Measurements from ENCODE around the gene RGS6. TPM values are rescaled to one million over a fixed set of nuclear protein-coding genes. Genes with fewer than 3 reads are reported as not detected.

RGS6 gene
- total RNA-seq, 1 experiment from 2014 or later: not detected

DNA sequence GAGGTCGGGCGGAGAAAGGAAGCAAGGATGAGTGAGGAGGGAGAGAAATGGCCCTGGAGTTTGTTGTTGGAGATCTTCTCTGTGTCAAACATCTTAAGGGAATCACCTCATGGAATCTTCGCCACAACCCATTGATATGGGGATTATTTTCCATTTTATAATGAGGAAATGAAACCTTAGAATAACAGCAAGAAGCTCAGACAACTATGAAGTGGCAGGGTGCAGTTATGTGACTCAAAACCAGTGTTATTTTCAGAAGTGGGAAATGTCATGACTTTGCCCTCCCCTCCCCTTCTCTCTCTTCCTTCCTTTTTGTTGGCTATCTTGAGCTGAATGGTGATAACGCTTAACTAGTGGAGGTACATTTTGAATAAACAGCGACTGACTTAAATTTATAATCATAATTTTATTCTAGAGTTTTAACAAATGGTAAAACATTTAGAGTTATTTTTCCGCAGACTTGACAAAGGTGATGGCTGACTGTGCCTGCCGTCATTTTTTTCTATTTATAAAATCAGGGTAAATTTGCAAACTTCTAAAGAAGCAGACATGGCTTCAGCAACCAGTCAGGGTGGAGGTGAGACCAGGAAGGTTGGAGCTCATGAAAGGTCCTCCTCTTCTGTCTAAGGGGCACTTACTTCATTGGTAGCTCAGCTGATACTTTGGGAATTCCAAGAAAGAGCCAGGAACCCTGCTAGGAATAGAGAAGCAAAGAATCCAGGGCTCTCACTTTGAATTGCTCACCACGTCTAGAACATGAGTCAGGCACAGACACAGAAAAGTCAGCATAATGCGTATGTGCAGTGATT is 232.4 kb downstream of the RGS6 start:
- no TSS peak for BruUV-seq (replicated peaks)
- Mint-ChIP-seq H3K27ac (ENCODE audit: unreplicated experiment) (no peak overlapping the region), H3K4me3 (ENCODE audit: low read depth, unreplicated experiment) (no peak overlapping the region), H3K4me1 (ENCODE audit: low read depth, unreplicated experiment) (no peaks in the 10 kb centered on the region), H3K36me3 (ENCODE audit: insufficient read depth, unreplicated experiment) (no peaks in the 10 kb centered on the region), H3K9me3 (ENCODE audit: low read depth, unreplicated experiment) (no peaks in the 10 kb centered on the region), H3K27me3 (ENCODE audit: unreplicated experiment) (peaks cover 17% of the 10 kb centered on the region)
- TF ChIP-seq, protein P1, sequence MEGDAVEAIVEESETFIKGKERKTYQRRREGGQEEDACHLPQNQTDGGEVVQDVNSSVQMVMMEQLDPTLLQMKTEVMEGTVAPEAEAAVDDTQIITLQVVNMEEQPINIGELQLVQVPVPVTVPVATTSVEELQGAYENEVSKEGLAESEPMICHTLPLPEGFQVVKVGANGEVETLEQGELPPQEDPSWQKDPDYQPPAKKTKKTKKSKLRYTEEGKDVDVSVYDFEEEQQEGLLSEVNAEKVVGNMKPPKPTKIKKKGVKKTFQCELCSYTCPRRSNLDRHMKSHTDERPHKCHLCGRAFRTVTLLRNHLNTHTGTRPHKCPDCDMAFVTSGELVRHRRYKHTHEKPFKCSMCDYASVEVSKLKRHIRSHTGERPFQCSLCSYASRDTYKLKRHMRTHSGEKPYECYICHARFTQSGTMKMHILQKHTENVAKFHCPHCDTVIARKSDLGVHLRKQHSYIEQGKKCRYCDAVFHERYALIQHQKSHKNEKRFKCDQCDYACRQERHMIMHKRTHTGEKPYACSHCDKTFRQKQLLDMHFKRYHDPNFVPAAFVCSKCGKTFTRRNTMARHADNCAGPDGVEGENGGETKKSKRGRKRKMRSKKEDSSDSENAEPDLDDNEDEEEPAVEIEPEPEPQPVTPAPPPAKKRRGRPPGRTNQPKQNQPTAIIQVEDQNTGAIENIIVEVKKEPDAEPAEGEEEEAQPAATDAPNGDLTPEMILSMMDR (IDR thresholded peaks at IDR 0.05; ENCODE audit: unreplicated experiment): no peak
- intact Hi-C loops (cut with micrococcal nuclease; ENCODE audit: unreplicated experiment): no loop called here
- CTCF ChIA-PET: no interaction called here
- DNase-seq: no peak

DNA sequence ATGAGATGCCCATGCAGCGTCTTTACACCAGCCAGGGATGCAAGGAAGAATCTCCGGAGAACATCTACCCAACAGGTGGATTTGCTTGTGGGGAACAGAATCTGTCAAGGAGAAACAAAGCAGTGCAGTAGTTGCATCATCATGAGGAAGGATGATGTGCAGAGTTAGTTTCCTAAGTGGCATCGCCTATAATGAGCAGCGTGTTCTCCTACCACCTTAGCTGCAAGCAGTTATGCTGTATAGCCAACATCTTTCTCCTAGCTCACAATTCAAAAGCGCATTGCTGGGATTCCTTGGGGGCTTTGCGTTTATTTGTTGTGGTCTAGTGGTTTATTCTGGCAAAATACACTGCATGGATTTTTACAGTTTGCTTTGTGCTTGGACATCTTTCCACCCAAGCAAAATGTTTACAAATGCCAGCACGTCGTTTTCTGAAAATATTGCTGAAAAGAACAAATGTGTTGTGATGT is 233.0 kb downstream of the RGS6 start:
- CTCF ChIA-PET: no interaction called here
- Mint-ChIP-seq H3K27me3 (ENCODE audit: unreplicated experiment) (peaks cover 19% of the 10 kb centered on the region), H3K27ac (ENCODE audit: unreplicated experiment) (no peak overlapping the region), H3K4me1 (ENCODE audit: low read depth, unreplicated experiment) (no peaks in the 10 kb centered on the region), H3K36me3 (ENCODE audit: insufficient read depth, unreplicated experiment) (no peaks in the 10 kb centered on the region), H3K9me3 (ENCODE audit: low read depth, unreplicated experiment) (no peaks in the 10 kb centered on the region), H3K4me3 (ENCODE audit: low read depth, unreplicated experiment) (no peak overlapping the region)
- no TSS peak for BruUV-seq (replicated peaks)
- no peak for DNase-seq
- TF ChIP-seq, protein P1 (IDR thresholded peaks at IDR 0.05; ENCODE audit: unreplicated experiment): no peak
- intact Hi-C loops (cut with micrococcal nuclease; ENCODE audit: unreplicated experiment): no loop called here

DNA sequence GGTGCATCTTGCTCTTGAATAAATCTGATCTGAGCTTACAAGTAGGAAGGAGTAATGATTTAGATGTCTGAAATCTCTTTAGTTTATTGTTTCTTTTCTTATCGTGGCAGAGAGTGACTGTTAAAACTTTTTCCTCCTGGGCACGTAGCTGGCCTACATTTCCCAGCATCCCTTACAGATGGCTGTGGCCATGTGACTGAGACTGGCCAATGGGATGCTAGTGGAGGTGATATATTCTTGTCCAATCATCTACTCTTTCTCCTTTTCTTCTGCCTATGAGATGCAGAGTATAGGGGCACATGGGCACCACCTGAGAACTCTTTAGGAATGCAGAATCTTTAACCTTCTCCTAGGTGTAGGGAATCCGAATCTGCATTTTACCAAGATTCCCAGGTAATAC is 237.3 kb downstream of the RGS6 start:
- Mint-ChIP-seq H3K4me1 (ENCODE audit: low read depth, unreplicated experiment) (no peaks in the 10 kb centered on the region), H3K27me3 (ENCODE audit: unreplicated experiment) (peaks cover 20% of the 10 kb centered on the region), H3K36me3 (ENCODE audit: insufficient read depth, unreplicated experiment) (no peaks in the 10 kb centered on the region), H3K27ac (ENCODE audit: unreplicated experiment) (no peak overlapping the region), H3K4me3 (ENCODE audit: low read depth, unreplicated experiment) (no peak overlapping the region), H3K9me3 (ENCODE audit: low read depth, unreplicated experiment) (no peaks in the 10 kb centered on the region)
- peak; percentile 4 for DNase-seq
- TF ChIP-seq, protein P1 (IDR thresholded peaks at IDR 0.05; ENCODE audit: unreplicated experiment): no peak
- BruUV-seq (replicated peaks): no TSS peak
- intact Hi-C loops (cut with micrococcal nuclease; ENCODE audit: unreplicated experiment): no loop called here
- CTCF ChIA-PET: no interaction called here

DNA sequence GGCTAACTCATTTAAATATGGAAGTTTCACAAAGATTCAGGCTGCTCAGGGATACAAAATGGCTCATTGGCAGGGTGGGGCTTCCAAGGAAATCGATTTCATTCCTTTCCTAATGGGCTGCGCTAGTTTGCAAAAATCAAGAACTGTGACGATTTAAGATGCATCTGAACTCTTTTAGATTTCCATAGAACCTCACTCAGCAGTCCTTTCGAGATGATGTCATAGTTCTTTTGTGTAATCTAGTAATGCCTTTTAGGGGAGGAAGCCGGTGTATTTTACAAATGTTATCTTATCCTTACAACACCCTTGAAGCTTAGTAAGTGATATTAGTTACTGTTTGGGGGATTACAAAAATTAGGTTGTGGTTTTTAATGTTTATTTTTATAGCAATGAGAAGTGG is 239.8 kb downstream of the RGS6 start:
- Mint-ChIP-seq H3K4me1 (ENCODE audit: low read depth, unreplicated experiment) (no peaks in the 10 kb centered on the region), H3K27me3 (ENCODE audit: unreplicated experiment) (peaks cover 37% of the 10 kb centered on the region), H3K36me3 (ENCODE audit: insufficient read depth, unreplicated experiment) (no peaks in the 10 kb centered on the region), H3K27ac (ENCODE audit: unreplicated experiment) (no peak overlapping the region), H3K9me3 (ENCODE audit: low read depth, unreplicated experiment) (no peaks in the 10 kb centered on the region), H3K4me3 (ENCODE audit: low read depth, unreplicated experiment) (no peak overlapping the region)
- TF ChIP-seq, protein P1 (IDR thresholded peaks at IDR 0.05; ENCODE audit: unreplicated experiment): no peak
- no TSS peak for BruUV-seq (replicated peaks)
- CTCF ChIA-PET: no interaction called here
- intact Hi-C loops (cut with micrococcal nuclease; ENCODE audit: unreplicated experiment): no loop called here
- DNase-seq: no peak
